Liver (tissue), 9 donors: ENCODE measurements around the gene ANKRD34C. TPM values are rescaled to one million over a fixed set of nuclear protein-coding genes. Genes with fewer than 3 reads are reported as not detected.

Experiments used
- DNase-seq: peaks from one replicate; pipeline ENCODE4 v3.0.0-alpha.2; 2017; ENCODE audit warnings: low spot score
- H3K27ac ChIP-seq, 2 donors: one replicate each; pipeline ENCODE4 v1.7.0; 2013; ENCODE audit warnings: inconsistent platforms in 2 of 2, low read length in 2 of 2, control low read depth in 1 of 2, low read depth in 1 of 2, mild to moderate bottlenecking in 1 of 2
- H3K27me3 ChIP-seq, 4 donors: one replicate each; pipeline versions ENCODE4 v1.6.1 to v1.7.0; 2013; ENCODE audit warnings: low read length in 3 of 4, inconsistent platforms in 1 of 4, mild to moderate bottlenecking in 1 of 4, moderate library complexity in 1 of 4; ENCODE audit not compliant: control insufficient read depth in 4 of 4, insufficient read depth in 4 of 4
- H3K36me3 ChIP-seq, 4 donors: one replicate each; pipeline versions ENCODE4 v1.6.1 to v1.7.0; 2013; ENCODE audit warnings: low read length in 3 of 4, mild to moderate bottlenecking in 3 of 4, low read depth in 1 of 4, moderate library complexity in 1 of 4; ENCODE audit not compliant: control insufficient read depth in 4 of 4, insufficient read depth in 3 of 4
- H3K4me1 ChIP-seq, 4 donors: one replicate each; pipeline versions ENCODE4 v1.6.1 to v1.7.0; 2013; ENCODE audit warnings: low read length in 3 of 4, mild to moderate bottlenecking in 3 of 4, moderate library complexity in 1 of 4; ENCODE audit not compliant: control insufficient read depth in 4 of 4, insufficient read depth in 4 of 4
- H3K4me3 ChIP-seq, 3 donors: one replicate each; pipeline versions ENCODE4 v1.6.1 to v1.7.0; 2013; ENCODE audit warnings: low read length in 3 of 3, control low read depth in 1 of 3, low read depth in 1 of 3, mild to moderate bottlenecking in 1 of 3
- H3K9ac ChIP-seq, 2 donors: one replicate each; pipeline ENCODE4 v1.7.0; 2013; ENCODE audit warnings: low read length in 2 of 2, mild to moderate bottlenecking in 2 of 2, moderate library complexity in 2 of 2, control low read depth in 1 of 2, low read depth in 1 of 2
- H3K9me3 ChIP-seq, 4 donors: one replicate each; pipeline versions ENCODE4 v1.6.1 to v1.7.0; 2013; ENCODE audit warnings: low read length in 3 of 4; ENCODE audit not compliant: control insufficient read depth in 4 of 4
- ATF3 ChIP-seq: IDR thresholded peaks from 2 replicates; pipeline ENCODE4 v1.6.1; 2016; ENCODE audit warnings: antibody characterized with exemption
- CTCF ChIP-seq: fragments of 150-350 bp; IDR thresholded peaks from 2 replicates; pipeline ENCODE4 v1.5.1; 2017; ENCODE audit warnings: improper control_type of control experiment, low read depth, low read length; ENCODE audit not compliant: missing input control
- EGR1 ChIP-seq, 2 donors: IDR thresholded peaks; 2 replicates each; pipeline ENCODE4 v1.6.1; 2016 to 2018; ENCODE audit warnings: antibody characterized with exemption in 2 of 2, low read depth in 2 of 2
- GABPA ChIP-seq, 2 donors: IDR thresholded peaks in 1 of 2; conservative IDR thresholded peaks in 1 of 2; 2 replicates each; pipeline ENCODE4 v1.6.1; 2016; ENCODE audit warnings: antibody characterized with exemption in 2 of 2, mild to moderate bottlenecking in 1 of 2, moderate library complexity in 1 of 2
- HNF4A ChIP-seq, 2 donors: conservative IDR thresholded peaks; 2 replicates each; pipeline ENCODE4 v1.6.1; 2016; ENCODE audit warnings: antibody characterized with exemption in 2 of 2, mild to moderate bottlenecking in 2 of 2
- MAX ChIP-seq: IDR thresholded peaks from 2 replicates; pipeline ENCODE4 v1.6.1; 2016; ENCODE audit warnings: antibody characterized with exemption
- NR2F2 ChIP-seq: IDR thresholded peaks from 2 replicates; pipeline ENCODE4 v1.6.1; 2016; ENCODE audit warnings: antibody characterized with exemption
- RAD21 ChIP-seq, 2 donors: IDR thresholded peaks; 2 replicates each; pipeline ENCODE4 v1.6.1; 2016; ENCODE audit warnings: antibody characterized with exemption in 2 of 2, mild to moderate bottlenecking in 2 of 2
- RXRA ChIP-seq, 2 donors: IDR thresholded peaks; 2 replicates each; pipeline ENCODE4 v1.6.1; 2017 to 2018; ENCODE audit warnings: antibody characterized with exemption in 2 of 2, mild to moderate bottlenecking in 1 of 2
- TAF1 ChIP-seq: conservative IDR thresholded peaks from 2 replicates; pipeline ENCODE4 v1.6.1; 2016; ENCODE audit warnings: antibody characterized with exemption, mild to moderate bottlenecking
- YY1 ChIP-seq: IDR thresholded peaks from 2 replicates; pipeline ENCODE4 v1.6.1; 2016; ENCODE audit warnings: antibody characterized with exemption, mild to moderate bottlenecking
- ZBTB33 ChIP-seq: IDR thresholded peaks from 2 replicates; pipeline ENCODE4 v1.6.1; 2016; ENCODE audit warnings: antibody characterized with exemption
- WGBS: extraction: QIAGEN DNeasy Blood & Tissue Kit; methylation state at CpG from one replicate; pipeline ENCODE4 v1.1.7; 2013; 5-methylcytosine and 5-hydroxymethylcytosine counted together
- polyA plus RNA-seq, 2 donors: library from polyadenylated mRNA; stranded (reverse) in 1 of 2; unstranded in 1 of 2; fragments of 200-250 nt in 1 of 2; fragments of >200 nt in 1 of 2; fragmentation: Nextera tagmentation in 1 of 2; extraction: Ambion mirVana in 1 of 2; gene quantifications; one replicate each; pipeline versions ENCODE4 v1.2.1 to v1.2.3, GENCODE V29; 2013 to 2015
- total RNA-seq, 2 donors: library from RNA; depleted of rRNA; stranded (reverse); fragments of >200 nt; gene quantifications; one replicate each; pipeline ENCODE4 v1.2.3, GENCODE V29; 2014
- donor health status: healthy.
- donor health status: healthy.
- donor health status: healthy.
- donor health status: healthy.
- donor health status: healthy.

The ANKRD34C gene
- total RNA-seq (under 1 TPM in 1 of 2 donors, not detected in 1; under 0.01 TPM), polyA plus RNA-seq (not detected)

GRCh38 chr15:79282371-79283251, at the start of gene ANKRD34C:
Gene ANKRD34C, plus strand, starts transcription at chr15:79282722. Its CDS starts 10,563 bp downstream, at chr15:79293285.
- Histone ChIP-seq H3K9me3 (peaks cover 0 to 5% (median 4%) of the 10 kb centered on the region in 4 donors), H3K9ac (no peak within 1 kb of the TSS), H3K4me1 (peaks cover 0 to 2% (median 0%) of the 10 kb centered on the region in 4 donors), H3K4me3 (no peak within 1 kb of the TSS), H3K27ac (no peak within 1 kb of the TSS), H3K27me3 (peaks cover 3 to 23% (median 6%) of the 10 kb centered on the region in 4 donors), H3K36me3 (no peaks in the 10 kb centered on the region)
- no peak for DNase-seq
- WGBS: 14% methylated on average over 56 of the region's 56 CpGs
- TF ChIP-seq ZBTB33 (no peak), TAF1 (no peak), RXRA (IDR thresholded peaks at IDR 0.05) (no peak), YY1 (no peak), EGR1 (IDR thresholded peaks at IDR 0.05; ENCODE audit: low read depth in 2 of 2) (no peak), NR2F2 (no peak), MAX (no peak)

- Histone ChIP-seq H3K4me3 (no peak overlapping the region), H3K4me1 (no peaks in the 10 kb centered on the region), H3K27me3 (peaks cover 0 to 3% (median 1%) of the 10 kb centered on the region in 4 donors), H3K9me3 (peaks cover 0 to 7% (median 4%) of the 10 kb centered on the region in 4 donors), H3K27ac (no peak overlapping the region), H3K36me3 (no peaks in the 10 kb centered on the region), H3K9ac (no peak overlapping the region)
- no peak for DNase-seq
- 83% methylated on average over 6 of the region's 6 CpGs for WGBS
- TF ChIP-seq CTCF: no peak
- no peak for TF ChIP-seq ATF3
- no peak for TF ChIP-seq GABPA (IDR thresholded peaks at IDR 0.05 in 1 of 2, conservative IDR thresholded peaks at IDR 0.05 in 1 of 2)
- TF ChIP-seq RAD21 (IDR thresholded peaks at IDR 0.05): no peak
- no peak for TF ChIP-seq HNF4A (conservative IDR thresholded peaks at IDR 0.05)
- no peak for TF ChIP-seq NR2F2
- TF ChIP-seq YY1: no peak
Measured at GRCh38 chr15:79233236-79233635, 49.3 kb upstream of the ANKRD34C start.
